Fibroblast of skin of left biceps (primary cell): ENCODE data around the gene CABP7.
A peak's percentile ranks its signal among the peaks of the same experiment; 100 is the strongest.

Source experiments
- DNase-seq, 2 experiments: peaks; one replicate each; pipeline ENCODE4 v3.0.0-alpha.2; 2013; ENCODE audit warnings: low read depth in 2 of 2

CABP7 gene

GRCh38 chr22:29719899-29720645 is at the start of gene CABP7:
Gene CABP7, plus strand, starts transcription at chr22:29720003. Its CDS starts 422 bp downstream, at chr22:29720425.
- no peak for DNase-seq

GRCh38 chr22:29670626-29671025 is 49.2 kb upstream of the CABP7 start:
- DNase-seq = no peak

GRCh38 chr22:29673361-29674066 is 46.3 kb upstream of the CABP7 start:
- DNase-seq = no peak

DNA sequence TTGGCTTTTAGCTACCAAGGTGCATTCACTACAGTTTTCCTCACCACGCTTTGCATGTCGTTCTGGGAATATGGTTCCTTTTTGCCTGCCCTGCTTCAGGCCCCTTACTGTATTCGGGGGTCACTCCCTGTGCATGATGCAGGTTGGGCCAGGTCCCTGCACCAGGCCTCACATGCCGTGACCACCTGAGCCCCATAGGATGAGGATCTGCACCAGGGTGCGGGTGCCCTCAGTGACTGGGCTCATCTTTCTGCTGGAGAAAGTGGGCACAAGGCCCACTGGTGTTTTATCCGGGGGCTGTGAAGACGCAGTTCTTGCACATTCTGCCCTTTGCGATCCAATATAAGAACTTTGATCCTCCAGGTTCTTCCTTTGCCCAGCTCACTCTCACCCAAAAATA is 45.7 kb upstream of the CABP7 start:
- no peak for DNase-seq

- no peak for DNase-seq
Observed at GRCh38 chr22:29679316-29679715, 40.5 kb upstream of the CABP7 start.

- DNase-seq = no peak
Observed at GRCh38 chr22:29683536-29683935, 36.3 kb upstream of the CABP7 start.

GRCh38 chr22:29684244-29684643 is 35.6 kb upstream of the CABP7 start:
- no peak for DNase-seq

DNA sequence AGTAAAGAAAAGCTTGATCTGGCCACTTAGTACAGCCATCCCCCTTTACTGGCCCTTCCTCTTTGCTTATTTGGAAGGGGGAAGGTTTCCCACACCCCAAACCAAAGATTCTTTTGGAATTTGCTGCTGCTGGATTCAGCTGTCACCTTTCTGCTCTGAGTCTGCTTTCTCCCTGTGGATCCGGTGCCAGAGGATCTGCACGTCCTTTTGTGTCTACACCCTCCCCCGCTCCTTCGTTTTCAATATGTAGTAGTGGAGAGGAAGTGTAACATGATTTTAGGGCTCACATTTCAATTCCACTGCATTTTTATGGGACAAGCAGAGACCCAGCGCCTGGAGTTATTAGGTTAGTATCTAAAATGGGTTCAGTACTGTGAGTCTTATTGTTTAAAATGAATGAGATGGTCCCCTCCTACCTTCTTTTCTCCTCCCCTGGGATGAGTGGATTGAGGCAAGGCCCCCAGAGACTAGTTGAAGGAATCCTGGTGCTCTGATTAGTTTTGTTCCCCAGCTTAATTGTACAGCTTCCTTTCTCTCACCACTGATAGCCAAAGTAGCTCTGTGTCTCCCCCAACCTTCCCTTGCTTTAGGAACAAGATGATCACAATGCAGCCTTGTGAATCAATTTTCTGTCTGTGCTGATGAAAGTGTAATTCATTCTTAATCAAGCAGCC is 30.5 kb upstream of the CABP7 start:
- peak in 1 of 2 experiments; percentile 7 for DNase-seq

- DNase-seq = peak in 1 of 2 experiments; percentile 6
Observed at GRCh38 chr22:29689880-29690213, 30.0 kb upstream of the CABP7 start.

DNA sequence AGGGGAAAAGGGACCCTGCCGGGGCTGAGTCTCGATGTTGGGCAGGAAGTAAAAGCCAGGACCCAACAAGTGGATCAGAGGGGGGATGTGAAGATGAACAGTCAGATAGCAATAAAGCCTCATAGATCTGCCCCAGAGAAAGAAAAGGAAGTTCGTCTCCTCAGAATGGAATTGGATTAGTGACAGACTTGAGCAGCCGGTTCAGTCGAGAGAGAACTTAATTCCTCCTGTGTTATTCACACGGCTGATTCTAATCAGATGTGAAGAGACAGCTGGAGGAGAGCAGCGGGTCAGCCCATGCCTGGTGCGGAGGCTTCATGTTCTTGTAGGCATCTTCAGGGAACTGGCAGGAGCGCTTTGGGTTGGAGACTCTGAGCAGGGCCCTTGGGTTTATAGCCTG is 29.3 kb upstream of the CABP7 start:
- DNase-seq = peak; percentile 14 to 17

DNA sequence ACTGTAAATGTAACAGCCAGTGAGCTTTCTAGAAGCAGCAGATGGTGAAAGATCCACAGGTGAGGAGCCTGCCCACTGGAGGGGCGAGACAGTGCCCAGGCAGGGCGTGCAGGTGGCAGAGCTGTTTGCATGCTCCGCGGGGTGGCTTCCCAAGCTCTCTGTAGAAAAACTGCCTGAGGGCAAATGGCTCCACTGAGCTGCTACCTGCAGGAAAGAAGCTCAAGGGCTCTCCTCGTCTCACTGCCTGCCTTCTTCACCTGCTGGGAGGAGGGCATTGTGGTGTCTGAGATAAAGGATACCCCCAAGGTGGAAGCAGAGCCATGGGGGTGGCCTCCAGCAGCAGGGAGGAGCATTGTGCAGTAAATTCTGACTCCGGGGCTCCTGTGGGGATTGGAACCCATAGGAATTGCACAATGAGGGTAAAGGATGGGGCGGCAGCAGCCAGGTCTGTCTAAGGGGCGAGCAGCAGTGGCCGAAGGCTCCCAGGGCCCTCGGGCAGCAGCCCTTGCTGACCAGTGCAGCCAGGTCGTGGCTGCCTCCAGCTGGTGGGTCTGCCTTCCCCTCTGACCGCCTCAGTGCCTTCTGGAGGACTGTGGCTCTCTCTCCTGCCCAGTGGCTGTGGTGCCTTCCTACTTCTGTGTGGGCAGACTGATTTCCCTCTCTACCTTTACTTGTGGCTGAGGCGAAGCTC is 28.0 kb upstream of the CABP7 start:
- DNase-seq = no peak

- no peak for DNase-seq
Observed at GRCh38 chr22:29692327-29692640, 27.5 kb upstream of the CABP7 start.

GRCh38 chr22:29693161-29693560 is 26.6 kb upstream of the CABP7 start:
- no peak for DNase-seq

GRCh38 chr22:29693671-29694070 is 26.1 kb upstream of the CABP7 start:
- DNase-seq = no peak

DNA sequence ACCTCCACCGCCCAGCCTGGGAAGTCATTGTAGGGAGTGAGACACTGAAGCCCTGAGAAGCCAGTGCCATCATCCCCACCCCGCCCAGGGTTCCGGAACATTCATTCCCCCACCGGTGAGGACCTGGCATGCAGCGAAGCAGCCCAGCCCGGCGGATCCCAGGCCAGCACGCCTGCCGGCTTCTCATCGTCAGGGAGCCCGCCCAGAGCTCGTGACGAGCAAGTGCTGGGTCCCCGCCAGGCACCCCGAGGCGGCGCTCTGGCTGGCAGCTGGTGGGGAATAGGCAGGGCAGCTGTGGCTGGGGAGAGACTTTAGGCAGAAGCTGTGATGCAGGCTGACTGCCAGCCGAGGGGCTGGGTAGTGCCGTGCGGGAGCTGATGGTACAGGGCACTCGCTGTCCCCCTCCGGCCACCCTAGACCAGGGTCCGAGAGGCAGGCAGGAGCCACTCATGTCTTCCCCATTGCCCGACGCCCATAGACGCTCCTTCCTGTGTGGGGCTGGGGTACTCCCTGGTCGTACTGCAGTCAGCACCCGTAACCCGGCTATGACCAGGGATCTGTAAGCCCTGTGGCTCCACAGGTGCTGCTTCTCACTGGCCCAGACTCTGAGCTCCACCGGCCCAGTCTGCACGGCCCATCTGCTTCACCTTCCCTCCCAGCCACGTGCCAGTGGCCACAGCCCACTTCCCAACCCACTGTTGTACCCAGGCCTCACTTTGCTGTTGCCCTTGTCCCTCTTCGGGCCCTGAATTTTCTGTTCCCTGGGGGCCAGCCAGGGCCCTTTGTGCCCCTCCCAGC is 24.5 kb upstream of the CABP7 start:
- DNase-seq = no peak

- no peak for DNase-seq
Observed at GRCh38 chr22:29697853-29698598, 21.8 kb upstream of the CABP7 start.

- DNase-seq = no peak
Observed at GRCh38 chr22:29700206-29700899, 19.4 kb upstream of the CABP7 start.

DNA sequence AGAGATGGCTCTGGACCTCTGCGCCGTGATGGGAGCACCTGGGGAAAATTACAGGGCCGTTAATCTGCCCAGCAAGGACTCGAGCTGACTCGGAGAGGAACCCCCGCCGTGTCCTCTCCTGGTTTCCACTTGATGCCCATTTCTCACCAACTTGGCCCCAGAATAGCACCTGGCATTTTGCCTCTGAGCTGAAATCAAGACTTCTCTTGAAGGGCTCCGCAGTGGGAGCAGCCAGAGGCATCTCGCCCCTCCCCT is 19.0 kb upstream of the CABP7 start:
- no peak for DNase-seq

DNA sequence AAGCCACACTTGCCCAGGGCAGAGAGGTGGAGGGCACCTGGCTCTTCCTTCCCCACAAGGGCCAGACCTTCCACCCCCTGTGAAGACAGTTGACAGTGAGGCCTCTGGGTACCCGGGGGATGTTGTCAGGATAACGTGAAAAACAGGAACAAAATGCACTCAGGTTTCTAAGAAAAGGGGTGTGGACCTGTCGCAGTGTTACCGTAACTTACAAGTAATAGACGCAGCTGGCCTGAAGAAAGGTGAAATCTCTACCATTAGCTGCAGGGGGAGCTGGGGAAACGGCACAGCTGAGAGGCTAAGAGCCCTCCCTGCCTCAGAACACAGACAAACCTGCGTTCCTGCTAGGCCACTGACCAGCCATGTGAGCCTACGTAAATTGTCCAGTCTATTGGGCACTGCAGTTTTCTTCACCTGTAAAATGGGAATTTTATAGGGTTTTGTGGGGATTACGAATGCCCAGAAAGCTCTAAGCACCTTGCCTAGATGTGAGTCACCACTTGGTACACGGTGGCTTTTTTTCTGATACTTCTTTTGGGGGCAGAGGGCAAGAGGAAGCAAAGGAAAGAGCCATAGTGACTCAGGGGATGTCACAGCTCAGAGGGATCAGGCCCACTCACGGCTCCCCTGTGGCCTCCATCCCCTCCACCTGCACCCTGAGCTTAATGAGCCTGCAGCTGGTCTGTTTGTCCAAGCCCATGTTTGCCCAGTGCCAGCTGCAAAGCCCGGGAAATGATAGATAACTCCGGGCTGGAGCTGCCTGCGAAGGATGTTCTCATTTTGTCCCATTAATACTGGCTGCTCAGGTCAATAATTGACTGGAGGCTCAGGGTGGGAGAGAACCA is 18.4 kb upstream of the CABP7 start:
- no peak for DNase-seq
